A673 (cell line): Measurements from ENCODE around the gene LDB2. TPM values are rescaled to one million over a fixed set of nuclear protein-coding genes. Genes with fewer than 3 reads are reported as not detected.

Experiments
- BruUV-seq: library from RNA; stranded (reverse); fragments of 400-500 nt; replicated peaks from 2 replicates; lab custom pipeline; 2021; lab: Mats Ljungman, UMichigan
- CTCF ChIA-PET: fragments of 300-600 bp; sonication (Branson Sonifier 250); formaldehyde crosslinking; loops from one replicate; lab custom pipeline; 2022; ENCODE audit warnings: antibody characterized with exemption; lab: Charles Lee
- POLR2A ChIA-PET: fragments of 300-600 bp; sonication (Branson Sonifier 250); formaldehyde crosslinking; loops from one replicate; lab custom pipeline; 2022; ENCODE audit warnings: antibody characterized with exemption; ENCODE audit not compliant: low non-redundant PET; lab: Charles Lee
- DNase-seq: peaks from one replicate; pipeline ENCODE4 v3.0.0-alpha.2; 2015; ENCODE audit warnings: low spot score
- H3K27ac ChIP-seq: fragments of 200-600 bp; sonication (generic); 2 replicates; pipeline ENCODE4 v1.5.1; 2016; ENCODE audit warnings: mixed run types, low read depth, mild to moderate bottlenecking, mixed read lengths, antibody characterized with exemption, low read length; ENCODE audit not compliant: poor library complexity, severe bottlenecking
- H3K27me3 ChIP-seq: fragments of 200-600 bp; sonication (generic); replicated peaks from 2 replicates; pipeline ENCODE4 v1.6.1; 2017; ENCODE audit warnings: mixed run types, low read depth, mild to moderate bottlenecking, mixed read lengths, antibody characterized with exemption, low read length; ENCODE audit not compliant: insufficient read depth, poor library complexity
- H3K36me3 ChIP-seq: fragments of 200-600 bp; sonication (generic); 2 replicates; pipeline ENCODE4 v1.6.1; 2016; ENCODE audit warnings: mixed run types, mild to moderate bottlenecking, mixed read lengths, antibody characterized with exemption, low read length; ENCODE audit not compliant: insufficient read depth, poor library complexity, severe bottlenecking
- H3K4me1 ChIP-seq: fragments of 200-600 bp; sonication (generic); 2 replicates; pipeline ENCODE4 v1.6.1; 2017; ENCODE audit warnings: mixed run types, mild to moderate bottlenecking, mixed read lengths, antibody characterized with exemption, low read length; ENCODE audit not compliant: insufficient read depth, poor library complexity, severe bottlenecking
- H3K4me3 ChIP-seq: fragments of 200-600 bp; sonication (generic); 2 replicates; pipeline ENCODE4 v1.5.1; 2016; ENCODE audit warnings: low read depth, mixed run types, mild to moderate bottlenecking, mixed read lengths, low read length; ENCODE audit not compliant: poor library complexity, severe bottlenecking
- H3K9me3 ChIP-seq: fragments of 200-600 bp; sonication (generic); 2 replicates; pipeline ENCODE4 v1.6.1; 2016; ENCODE audit warnings: mixed run types, low read depth, mild to moderate bottlenecking, mixed read lengths, antibody characterized with exemption, low read length; ENCODE audit not compliant: poor library complexity, severe bottlenecking
- EZH2 ChIP-seq: fragments of 200-600 bp; sonication (generic); IDR thresholded peaks from 2 replicates; pipeline ENCODE4 v1.6.1; 2017; ENCODE audit warnings: borderline replicate concordance, low read depth, mild to moderate bottlenecking, mixed read lengths, antibody characterized with exemption, low read length; ENCODE audit not compliant: poor library complexity, severe bottlenecking
- intact Hi-C: fragments of 100-400 bp; cut with micrococcal nuclease; formaldehyde crosslinking; loops from one replicate; pipeline ENCODE4 v1.10.0; 2022; ENCODE audit not compliant: unreplicated experiment
- total RNA-seq: library from RNA; stranded (reverse); gene quantifications from 2 replicates; pipeline ENCODE4 v1.2.3, GENCODE V29; 2021
- TF ChIP-seq, protein P1 (sequence below): fragments of 300-800, 200-600 bp; sonication (generic); conservative IDR thresholded peaks from 2 replicates; pipeline ENCODE4 v1.5.1; 2017; ENCODE audit warnings: low read depth, mild to moderate bottlenecking, antibody characterized with exemption, low read length, moderate library complexity, mixed read lengths

Gene LDB2
- total RNA-seq, 1 experiment from 2014 or later, result 47.4 TPM

DNA sequence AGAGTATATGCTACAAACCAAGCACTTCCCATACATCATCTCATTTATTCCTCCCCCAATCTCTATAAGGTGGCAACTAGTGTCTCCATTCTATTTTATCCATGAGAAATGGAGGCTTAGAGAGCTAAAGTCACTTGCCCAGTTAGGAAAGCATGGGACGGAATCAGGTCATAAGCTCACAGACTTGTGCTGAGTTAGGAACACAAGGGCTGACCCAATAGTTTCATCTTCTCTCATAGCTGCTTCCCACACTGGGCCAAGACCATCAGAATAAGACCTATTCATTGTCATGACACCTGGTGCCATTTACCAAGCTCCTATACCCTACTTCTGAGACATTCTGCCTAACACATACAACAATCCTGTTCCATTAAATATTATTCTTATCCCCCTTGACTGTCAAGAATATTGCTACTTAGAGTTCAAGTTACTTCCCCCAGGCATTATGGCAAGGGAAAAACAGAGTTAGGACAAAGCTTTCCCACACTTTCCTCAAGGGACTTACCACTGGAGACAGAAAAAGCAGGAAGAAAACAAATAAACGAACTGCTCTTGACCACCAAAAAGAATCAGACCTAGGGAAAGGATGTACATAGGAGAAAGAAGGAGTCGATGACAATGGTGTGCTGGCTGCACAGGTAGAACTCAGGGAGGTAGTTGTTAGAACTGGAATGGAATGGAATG, 167.8 kb downstream of the LDB2 start:
- Histone ChIP-seq H3K4me3 (no peak overlapping the region), H3K27ac (no peak overlapping the region), H3K9me3 (no peaks in the 10 kb centered on the region), H3K4me1 (peaks cover 10% of the 10 kb centered on the region), H3K36me3 (no peaks in the 10 kb centered on the region), H3K27me3 (no peaks in the 10 kb centered on the region)
- ChIA-PET CTCF (no interaction called here), POLR2A (no interaction called here)
- intact Hi-C loops, result no loop called here
- no peak for TF ChIP-seq EZH2
- TF ChIP-seq, protein P1, sequence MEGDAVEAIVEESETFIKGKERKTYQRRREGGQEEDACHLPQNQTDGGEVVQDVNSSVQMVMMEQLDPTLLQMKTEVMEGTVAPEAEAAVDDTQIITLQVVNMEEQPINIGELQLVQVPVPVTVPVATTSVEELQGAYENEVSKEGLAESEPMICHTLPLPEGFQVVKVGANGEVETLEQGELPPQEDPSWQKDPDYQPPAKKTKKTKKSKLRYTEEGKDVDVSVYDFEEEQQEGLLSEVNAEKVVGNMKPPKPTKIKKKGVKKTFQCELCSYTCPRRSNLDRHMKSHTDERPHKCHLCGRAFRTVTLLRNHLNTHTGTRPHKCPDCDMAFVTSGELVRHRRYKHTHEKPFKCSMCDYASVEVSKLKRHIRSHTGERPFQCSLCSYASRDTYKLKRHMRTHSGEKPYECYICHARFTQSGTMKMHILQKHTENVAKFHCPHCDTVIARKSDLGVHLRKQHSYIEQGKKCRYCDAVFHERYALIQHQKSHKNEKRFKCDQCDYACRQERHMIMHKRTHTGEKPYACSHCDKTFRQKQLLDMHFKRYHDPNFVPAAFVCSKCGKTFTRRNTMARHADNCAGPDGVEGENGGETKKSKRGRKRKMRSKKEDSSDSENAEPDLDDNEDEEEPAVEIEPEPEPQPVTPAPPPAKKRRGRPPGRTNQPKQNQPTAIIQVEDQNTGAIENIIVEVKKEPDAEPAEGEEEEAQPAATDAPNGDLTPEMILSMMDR, result no peak
- no TSS peak for BruUV-seq
- DNase-seq, result no peak

DNA sequence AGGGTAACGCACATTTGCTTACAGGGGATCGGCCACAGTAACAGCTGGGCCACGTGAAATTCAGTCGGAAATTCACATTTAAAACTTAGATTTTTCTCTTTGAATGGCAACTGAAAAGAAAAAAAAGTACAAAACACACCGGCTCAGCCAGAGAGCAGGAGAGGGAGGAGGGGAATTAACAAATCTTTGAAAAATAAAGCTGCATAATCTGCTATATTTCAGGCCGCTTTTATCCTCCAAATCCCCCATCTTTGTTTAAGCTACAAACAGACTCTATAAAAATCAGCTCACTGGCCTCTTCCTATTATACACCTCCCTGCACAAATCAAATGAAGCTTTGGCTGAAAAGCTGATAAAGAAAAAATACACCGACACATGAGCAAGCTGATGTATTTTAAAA, 169.1 kb downstream of the LDB2 start:
- H3K4me1 ChIP-seq, result peaks cover 10% of the 10 kb centered on the region
- no peak for DNase-seq
- intact Hi-C loops, result no loop called here
- no peak overlapping the region for H3K4me3 ChIP-seq
- no peaks in the 10 kb centered on the region for H3K36me3 ChIP-seq
- no peak overlapping the region for H3K27ac ChIP-seq
- ChIA-PET POLR2A (interaction anchor here (0.6 kb wide), 1 partner anchor 13 kb away, joined by 3 read pairs; no protein-coding TSS in a partner anchor), CTCF (no interaction called here)
- H3K9me3 ChIP-seq, result no peaks in the 10 kb centered on the region
- TF ChIP-seq, protein P1, result no peak
- no peak for TF ChIP-seq EZH2
- BruUV-seq, result no TSS peak
- no peaks in the 10 kb centered on the region for H3K27me3 ChIP-seq

DNA sequence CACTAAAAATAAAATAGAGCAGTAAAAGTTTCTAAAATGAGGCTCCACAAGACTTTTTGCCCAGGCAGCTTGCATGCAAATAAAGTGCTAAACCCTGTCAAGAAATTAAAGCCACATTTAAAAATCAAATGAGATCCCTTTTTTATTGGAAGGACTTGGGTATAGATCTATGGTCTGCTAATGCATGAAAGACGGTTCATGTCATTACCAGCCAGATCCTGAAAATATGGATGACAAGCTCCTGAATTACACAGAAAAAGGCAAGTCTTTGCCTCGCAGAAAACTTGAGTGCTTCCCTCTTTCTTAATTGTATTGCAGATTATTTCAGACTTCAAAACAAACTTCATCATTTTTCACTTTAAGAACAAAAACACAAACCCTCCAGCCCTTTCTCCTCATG, 169.6 kb downstream of the LDB2 start:
- H3K4me3 ChIP-seq, result no peak overlapping the region
- intact Hi-C loops, result no loop called here
- no TSS peak for BruUV-seq
- TF ChIP-seq, protein P1, result no peak
- no peak for TF ChIP-seq EZH2
- no peak overlapping the region for H3K27ac ChIP-seq
- POLR2A ChIA-PET, result no interaction called here
- no peaks in the 10 kb centered on the region for H3K27me3 ChIP-seq
- CTCF ChIA-PET, result no interaction called here
- DNase-seq, result no peak
- H3K36me3 ChIP-seq, result no peaks in the 10 kb centered on the region
- H3K9me3 ChIP-seq, result no peaks in the 10 kb centered on the region
- peaks cover 10% of the 10 kb centered on the region for H3K4me1 ChIP-seq
